ENCODE results near the gene MIF4GD. TPM values are rescaled to one million over a fixed set of nuclear protein-coding genes. Genes with fewer than 3 reads are reported as not detected.
A peak's percentile ranks its signal among the peaks of the same experiment; 100 is the strongest.

The MIF4GD gene
- total and polyA plus RNA-seq, 9 of the 15 experiments (the other 6 are each of a cell fraction or from before 2014, with no cell fraction given): 11.8 to 63.8 (median 28.1) TPM

- TF ChIP-seq MXD1 (CRISPR knock-in tag; IDR thresholded peaks at IDR 0.05; ENCODE audit: borderline replicate concordance, poor library complexity, severe bottlenecking) (no peak), ILF3 (IDR thresholded peaks at IDR 0.05; ENCODE audit: borderline replicate concordance) (no peak), MAFK (IDR thresholded peaks at IDR 0.05; ENCODE audit: low read length) (no peak), MTA3 (IDR thresholded peaks at IDR 0.05; ENCODE audit: borderline replicate concordance) (0 out of 2 replicates have a peak, but pooled peaks have one; percentile 6), COPS2 (conservative IDR thresholded peaks at IDR 0.05) (no peak), ZSCAN29 (IDR thresholded peaks at IDR 0.05) (no peak), ATF3 (IDR thresholded peaks at IDR 0.05) (no peak), ATF3 (CRISPR knock-in tag; conservative IDR thresholded peaks at IDR 0.05) (no peak), CTCFL (IDR thresholded peaks at IDR 0.05; ENCODE audit: borderline replicate concordance, insufficient read depth, low read depth, low read length, poor library complexity, severe bottlenecking) (no peak), GMEB1 (CRISPR knock-in tag; IDR thresholded peaks at IDR 0.05) (no peak), POLR2A (conservative IDR thresholded peaks at IDR 0.05) (peak; percentile 34), TCF3 (CRISPR knock-in tag; IDR thresholded peaks at IDR 0.05) (no peak), THRB (CRISPR knock-in tag; conservative IDR thresholded peaks at IDR 0.05) (no peak), ZNF398 (CRISPR knock-in tag; IDR thresholded peaks at IDR 0.05) (no peak), ZKSCAN1 (IDR thresholded peaks at IDR 0.05; ENCODE audit: low read depth, low read length) (no peak), SUPT5H (IDR thresholded peaks at IDR 0.05) (0 out of 2 replicates have a peak, but pooled peaks have one; percentile 2), NCOA1 (IDR thresholded peaks at IDR 0.05; ENCODE audit: low read depth) (no peak), ZNF507 (tag; conservative IDR thresholded peaks at IDR 0.05) (no peak), RBM34 (IDR thresholded peaks at IDR 0.05; ENCODE audit: borderline replicate concordance, insufficient read depth, low read length) (no peak), CBX8 (IDR thresholded peaks at IDR 0.05; ENCODE audit: borderline replicate concordance, extremely low read depth, low read depth, low read length, poor library complexity, severe bottlenecking) (no peak)
Measured at GRCh38 chr17:75272848-75273184, 1.8 kb upstream of the MIF4GD start (continued).

Data from K562 (cell line).